NCI-H2227 (cell line): ENCODE measurements around the gene GFOD1.
A peak's percentile ranks its signal among the peaks of the same experiment; 100 is the strongest.
"Not testable (repeated sequence)": the region's sequence is repeated elsewhere in the genome, so short reads cannot be mapped to it uniquely, and the experiment has no call there.

Source experiments
- DNase-seq: peaks from one replicate; lab custom pipeline; 2025; ENCODE audit not compliant: unreplicated experiment; lab: John Stamatoyannopoulos, UW

Gene GFOD1

DNA sequence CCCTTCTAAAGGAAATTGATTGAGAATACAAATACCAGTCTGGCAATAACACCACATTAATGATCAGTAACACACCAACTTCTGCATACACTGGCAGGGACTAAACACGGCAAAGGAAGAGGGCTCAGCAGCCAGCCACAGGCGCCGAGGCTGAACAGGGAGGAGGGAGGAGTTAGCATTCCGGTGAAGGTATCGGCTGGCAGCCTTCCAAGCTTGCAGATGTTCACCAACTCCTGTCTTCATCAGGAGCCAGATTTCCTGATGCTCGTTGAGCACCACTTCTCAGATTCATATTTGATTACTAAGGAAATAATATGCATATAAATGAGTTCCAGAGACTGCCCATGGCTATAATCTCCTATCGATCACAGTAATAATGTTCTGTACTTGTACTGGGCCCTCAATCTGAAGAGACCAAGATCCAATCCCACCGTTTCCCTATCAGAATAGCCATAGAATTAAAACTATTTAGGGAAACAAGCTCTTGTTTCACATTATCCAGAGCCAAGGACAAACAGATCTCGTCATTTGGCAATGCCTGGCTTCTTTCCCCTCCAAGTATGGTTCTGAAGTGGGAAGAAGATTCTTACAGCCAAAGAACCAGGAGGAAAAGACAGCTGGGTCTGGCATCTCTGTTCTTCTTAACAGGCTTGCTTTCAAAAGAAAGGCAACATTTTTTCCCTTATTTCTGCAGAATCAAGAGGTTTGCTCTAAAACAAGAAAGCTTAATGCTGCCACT, 42.2 kb downstream of the GFOD1 start:
- peak; percentile 81 for DNase-seq

DNA sequence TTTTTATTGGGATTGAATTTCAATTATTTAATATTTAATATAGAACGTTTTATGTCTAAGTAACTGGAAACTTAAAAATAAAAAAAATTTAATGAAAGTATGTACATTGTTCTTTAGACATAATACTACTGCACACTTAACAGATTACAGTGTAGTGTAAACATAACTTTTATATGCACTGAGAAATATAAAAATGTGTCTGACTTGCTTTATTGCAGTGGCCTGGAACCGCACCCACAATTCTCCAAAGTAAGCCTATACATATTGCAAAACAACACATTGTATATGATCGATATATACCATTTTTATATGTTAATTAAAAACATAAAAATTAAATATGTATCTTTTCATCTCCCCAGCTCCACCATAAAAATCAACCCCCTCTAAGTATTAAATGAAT, 42.8 kb downstream of the GFOD1 start:
- DNase-seq, result no peak

DNA sequence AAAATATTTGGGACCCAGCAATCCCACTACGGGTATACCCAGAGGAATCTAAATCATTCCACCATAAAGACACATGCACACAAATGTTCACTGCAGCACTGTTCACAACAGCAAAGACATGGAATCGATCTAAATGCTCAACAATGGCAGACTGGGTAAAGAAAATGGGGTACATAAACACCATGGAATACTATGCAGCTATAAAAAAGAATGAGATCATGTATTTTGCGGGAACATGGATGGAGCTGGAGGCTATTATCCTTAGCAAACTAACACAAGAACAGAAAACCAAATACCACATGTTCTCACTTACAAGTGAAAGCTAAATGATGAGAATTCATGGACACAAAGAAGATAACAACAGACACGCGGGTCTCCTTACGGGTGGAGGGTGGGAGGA, 43.4 kb downstream of the GFOD1 start:
- not testable (repeated sequence) for DNase-seq

DNA sequence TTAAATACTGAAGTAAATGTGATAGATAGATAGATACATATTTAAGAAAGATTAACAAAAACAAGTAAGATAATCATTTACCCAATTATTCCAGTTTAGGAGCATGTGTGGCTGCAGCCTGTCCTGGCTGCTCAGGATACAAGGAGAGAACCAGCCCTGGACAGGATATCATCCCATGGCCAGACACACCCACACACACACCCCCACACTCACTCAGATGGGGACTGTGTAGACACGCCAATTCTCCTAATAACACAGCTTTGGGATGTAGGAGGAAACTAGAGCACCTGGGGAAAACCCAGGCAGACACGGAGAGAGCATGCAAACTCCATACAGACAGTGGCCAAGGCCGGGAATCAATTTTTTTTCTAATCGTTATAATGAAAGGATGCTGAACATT, 45.6 kb downstream of the GFOD1 start:
- DNase-seq, result no peak

DNA sequence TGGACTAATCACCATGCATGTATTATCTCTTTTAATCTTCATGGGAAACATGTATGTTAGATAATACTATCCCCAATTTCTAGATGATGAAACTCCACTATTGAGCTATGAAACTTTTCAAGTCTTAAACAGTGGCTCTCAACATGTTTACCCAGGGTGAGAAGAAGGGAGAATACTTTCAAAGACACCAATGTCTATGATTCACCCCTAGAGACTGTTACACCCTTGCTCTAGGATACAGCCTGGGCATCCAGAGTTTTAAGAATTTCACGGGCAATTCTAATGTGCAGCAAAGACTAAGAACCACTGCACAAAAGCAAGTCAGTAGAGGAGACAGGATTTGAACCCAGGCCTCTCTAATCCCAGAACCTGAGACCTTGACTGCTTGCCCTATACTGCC, 47.8 kb downstream of the GFOD1 start:
- no peak for DNase-seq

DNA sequence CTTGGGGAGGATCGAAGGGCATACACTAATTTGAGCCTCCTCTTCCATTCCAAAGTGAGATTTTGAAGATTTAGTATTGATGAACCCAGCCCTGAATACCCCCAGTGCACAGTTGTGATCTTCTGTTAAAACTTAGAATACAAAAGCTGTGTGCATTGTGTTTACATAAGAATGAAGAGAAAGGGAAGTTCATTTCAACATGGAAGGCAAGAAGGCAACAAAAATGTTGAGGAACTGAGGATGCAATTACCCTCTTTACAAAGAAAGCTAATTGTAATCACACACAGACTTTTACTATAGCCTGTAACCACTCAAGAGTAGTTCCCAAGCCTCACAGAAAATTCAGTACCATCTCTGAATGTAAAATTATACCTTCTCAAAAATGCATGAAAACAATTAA, 49.3 kb downstream of the GFOD1 start:
- DNase-seq, result no peak

DNA sequence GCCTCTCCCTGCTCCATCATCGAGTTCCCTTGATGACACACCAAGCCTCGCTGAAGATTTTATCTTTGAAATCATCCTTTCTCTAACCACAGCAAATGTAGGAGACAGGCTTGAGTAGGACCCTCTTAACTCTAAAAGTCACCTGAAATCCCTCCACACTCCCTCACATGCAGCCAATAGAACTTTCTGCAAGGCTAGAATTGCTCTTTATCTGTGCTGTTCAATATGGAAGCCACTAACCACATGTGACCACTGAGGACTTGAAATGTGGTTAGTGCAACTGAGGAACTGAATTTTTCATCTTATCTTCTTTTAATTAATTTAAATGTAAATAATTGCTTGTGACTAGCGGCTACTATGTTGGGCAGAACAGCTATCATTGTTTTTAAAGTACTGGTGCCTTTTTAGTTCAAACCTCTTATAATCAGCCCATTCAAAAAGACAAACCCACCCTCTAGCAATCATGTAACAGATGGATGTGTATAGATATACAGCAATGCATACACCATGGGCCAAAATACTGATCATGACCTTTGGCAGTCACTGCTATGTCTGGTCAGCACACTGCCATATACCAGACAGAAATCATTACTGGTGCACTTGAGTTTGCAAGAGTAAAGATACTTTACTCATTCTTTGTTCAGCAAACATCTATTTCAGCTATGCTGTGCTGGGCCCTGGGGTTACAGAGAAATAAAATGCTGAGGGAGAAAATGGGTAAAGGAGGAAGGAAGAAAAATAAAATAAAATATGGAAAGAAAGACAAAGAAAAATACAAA, 50.0 kb downstream of the GFOD1 start:
- no peak for DNase-seq

DNA sequence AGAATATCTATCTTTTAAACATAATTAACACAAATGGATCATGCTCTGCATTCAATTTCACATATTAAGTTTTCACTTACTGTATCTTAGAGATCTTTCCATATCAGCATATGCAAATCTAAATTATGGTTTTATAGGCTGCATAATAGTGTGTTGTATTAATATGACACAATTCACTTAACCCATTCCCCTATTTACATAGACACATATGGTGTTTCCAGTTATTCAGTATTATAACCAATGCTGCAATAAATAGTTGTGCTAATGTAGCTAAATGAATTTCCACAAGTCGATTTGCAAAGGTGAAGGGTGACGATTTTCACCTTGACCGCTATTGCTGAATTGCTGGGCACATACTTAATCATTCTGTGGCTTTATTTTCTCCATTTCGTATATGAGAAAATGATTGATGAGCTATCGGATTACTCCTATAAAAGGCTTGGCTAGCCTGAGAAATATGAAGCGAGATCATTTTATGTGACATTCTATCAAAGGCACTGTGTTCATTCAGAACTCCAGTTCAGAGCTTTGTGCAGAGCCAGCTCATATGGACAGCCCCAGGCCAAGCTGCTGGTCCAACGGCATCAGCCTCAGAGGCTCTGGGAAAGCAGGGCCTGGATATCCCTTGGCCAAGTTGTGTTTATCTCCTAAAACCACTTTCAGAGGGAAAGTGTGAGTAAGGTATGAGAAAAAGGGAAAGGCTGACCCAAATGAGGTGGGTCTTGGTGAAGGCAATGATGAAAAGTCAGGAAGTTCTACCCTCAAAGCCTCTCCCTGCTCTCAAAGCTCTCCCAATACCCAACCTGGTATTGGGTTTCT, 50.8 kb downstream of the GFOD1 start:
- no peak for DNase-seq

DNA sequence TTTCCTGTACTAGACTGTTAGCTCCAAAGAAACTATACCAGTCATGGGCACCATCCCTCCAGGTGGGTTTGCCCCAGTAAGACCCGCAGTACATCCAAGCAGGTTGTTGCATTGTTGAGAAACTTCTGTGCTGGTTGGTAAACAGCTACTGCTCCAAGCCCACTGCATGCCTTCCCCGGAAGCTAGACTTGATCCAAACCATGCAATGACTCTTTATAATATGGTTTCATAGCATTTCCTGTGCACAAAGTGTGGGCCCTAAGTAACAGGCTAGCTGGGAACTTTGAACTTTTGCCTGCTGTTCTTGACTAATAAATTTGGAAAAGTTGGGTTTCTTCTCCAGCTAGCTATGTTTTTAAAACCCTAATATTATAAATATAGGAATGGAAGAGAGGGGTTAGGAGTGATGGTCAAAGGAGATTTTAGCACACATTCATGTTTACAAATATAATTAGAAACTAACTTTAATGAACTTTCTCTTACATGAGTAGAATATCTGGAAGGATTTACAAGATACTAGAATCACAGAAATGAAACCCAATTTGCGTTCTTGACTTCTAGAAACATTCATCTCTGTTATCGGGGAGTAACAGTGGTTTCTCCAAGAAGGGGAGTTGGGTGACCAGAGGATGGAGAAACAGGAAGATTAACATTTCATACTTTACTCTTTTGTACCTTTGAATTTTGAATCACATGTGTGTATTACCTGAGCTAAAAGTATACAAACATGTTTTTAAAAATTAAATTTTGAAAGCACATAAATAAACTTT, 51.7 kb downstream of the GFOD1 start:
- no peak for DNase-seq

DNA sequence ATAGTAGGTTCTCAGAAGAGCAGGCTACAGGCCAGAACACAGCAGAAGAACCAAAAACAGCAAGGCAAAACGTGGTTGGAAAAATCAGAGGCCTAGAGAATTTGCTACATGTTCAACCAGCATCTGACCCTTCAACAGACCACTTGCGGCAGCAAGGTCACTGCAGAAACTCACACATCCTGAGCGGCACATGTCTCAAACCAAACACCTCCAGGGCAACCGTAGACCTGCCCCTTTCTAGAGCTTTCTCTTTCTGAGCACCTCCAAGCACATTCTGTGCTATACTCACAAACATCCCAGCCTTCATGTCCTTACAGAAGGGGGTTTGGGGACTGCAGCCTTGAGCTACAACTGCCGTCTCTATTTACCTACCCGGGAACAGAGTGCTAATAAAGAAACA, 52.6 kb downstream of the GFOD1 start:
- no peak for DNase-seq

DNA sequence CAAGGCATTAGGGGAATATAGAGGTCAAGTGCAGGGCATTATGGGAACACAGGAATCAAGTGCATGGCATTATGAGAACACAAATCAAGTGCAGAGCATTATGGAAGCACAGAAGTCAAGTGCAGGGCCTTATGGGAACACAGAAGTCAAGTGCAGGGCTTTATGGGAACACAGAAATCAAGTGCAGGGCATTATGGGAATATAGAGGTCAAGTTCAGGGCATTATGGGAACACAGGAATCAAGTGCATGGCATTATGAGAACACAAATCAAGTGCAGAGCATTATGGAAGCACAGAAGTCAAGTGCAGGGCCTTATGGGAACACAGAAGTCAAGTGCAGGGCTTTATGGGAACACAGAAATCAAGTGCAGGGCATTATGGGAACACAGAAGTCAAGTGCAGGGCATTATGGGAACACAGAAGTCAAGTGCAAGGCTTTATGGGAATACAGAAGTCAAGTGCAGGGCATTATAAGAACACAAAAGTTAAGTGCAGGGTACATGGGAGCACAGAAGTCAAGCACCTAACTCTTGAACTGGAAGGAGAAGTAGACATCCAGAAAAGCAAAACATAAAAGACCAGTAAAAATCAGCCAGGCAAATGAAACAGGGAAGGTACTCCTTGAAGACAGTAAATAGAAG, 53.1 kb downstream of the GFOD1 start:
- DNase-seq, result not testable (repeated sequence)

DNA sequence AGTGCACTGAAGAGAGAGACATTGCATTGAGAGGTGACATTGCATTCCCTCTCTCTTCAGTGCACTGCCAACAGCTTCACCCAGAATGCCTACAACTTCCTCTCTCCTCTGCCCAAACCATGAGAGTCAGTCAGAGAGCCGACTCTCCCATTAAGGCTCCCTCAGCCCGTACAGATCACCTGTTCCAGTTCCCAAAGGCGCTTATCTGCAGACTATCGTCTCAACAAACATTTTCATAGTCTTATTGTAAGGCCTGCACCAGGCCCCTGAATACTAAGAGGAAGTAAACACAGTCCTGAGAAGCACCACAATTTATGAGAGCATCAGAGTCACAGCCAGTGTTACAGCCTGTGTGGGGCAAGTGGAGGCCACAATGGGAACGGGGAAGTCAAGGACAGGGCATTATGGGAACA, 53.7 kb downstream of the GFOD1 start:
- no peak for DNase-seq

DNA sequence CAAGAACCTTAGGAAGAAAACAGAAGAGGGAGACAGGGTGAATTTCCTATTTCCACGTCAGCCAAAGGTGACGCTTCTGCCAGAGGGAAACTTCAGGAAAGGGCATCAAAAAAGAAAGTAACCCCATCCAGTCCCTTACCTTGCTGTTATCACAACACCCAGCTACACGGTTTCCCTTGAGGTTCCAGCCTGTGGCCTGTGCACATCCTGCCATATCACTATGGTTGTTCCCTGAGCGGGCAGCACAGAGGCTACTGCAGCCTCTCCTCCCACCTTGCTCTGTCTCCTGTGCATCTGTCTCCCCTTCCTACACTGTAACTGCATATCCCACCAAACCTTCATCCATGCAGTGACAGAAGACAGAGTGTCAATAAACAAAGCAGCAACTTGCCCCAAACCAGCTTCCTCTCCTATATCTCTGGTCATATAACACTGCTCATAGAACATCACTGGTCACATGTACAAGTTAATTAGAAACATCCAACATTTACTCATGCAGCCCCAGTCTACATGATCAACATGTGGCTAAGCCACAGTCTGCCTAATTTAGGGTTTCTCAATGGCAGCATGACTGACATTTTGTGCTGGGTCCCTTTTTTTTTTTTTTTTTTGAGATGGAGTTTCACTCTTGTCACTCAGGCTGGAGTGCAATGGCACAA, 54.7 kb downstream of the GFOD1 start:
- DNase-seq, result no peak

DNA sequence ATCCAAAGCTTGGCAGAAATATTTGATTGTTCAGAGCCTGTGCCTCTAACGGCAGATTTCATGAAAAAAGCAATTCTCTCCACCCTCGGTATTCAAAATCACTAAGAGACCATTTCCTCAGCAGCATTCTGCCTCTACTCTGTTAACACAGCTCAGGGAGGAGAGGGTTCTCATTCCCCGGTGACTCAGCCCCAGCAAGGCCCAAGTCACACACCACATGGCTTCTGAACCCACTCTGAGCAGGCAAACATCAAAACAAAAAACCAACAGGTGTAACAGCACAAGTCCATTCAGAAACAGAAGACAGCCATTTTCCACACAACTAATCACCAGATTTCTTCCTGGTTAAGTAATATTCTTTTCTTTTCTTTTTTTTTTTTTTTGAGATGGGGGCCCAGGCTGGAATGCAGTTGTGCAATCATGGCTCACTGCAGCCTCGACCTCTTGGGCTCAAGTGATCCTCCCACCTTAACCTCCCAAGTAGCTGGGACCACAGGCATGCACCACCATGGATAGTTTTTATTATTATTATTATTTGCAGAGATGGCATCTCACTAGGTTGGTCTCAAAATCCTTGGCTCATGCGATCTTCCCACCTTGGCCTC, 55.4 kb downstream of the GFOD1 start:
- no peak for DNase-seq

DNA sequence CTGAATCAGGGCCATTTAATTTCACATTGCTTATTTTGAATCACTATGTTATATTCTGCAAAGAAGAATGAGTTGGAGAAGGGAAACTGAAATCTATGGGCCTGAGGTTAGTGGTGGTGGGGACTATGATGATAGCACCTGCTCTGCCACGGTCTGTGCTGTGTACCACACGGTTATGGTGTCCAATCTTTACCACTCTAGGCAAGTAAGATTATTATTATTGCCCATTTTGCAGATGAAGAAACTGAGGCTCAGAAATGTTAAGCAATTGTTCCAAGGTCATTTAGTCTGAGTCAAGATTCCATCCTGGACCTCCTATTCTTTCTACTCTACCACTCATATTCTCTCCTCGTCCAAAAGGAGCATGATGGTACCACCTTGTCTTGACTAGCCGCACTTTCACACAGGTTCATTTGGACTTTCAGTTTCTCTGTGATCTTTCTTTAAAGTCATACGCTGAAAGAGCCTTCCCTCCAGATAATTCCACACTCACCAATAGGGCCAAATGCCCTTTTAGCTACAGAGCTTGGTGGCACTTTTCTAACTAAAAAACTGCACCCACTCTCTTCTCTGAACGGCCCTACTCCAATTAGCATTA, 56.2 kb downstream of the GFOD1 start:
- no peak for DNase-seq

DNA sequence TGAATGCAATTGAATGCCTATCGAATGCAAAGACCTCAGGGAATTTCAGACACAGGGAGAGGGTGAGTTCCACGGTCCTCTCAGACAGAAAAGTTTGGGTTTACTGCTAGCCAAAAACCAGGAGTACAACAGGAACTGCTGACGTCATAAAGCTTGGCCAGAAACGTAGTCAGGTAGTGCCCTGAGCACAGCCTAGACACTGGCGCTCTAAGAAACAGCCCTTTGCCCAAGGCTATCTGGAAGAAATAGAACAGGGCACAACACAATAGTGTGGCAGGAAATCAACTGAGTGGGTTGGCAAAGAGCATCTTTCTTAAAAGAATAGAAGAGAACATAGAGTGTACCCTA, 58.0 kb downstream of the GFOD1 start:
- no peak for DNase-seq

DNA sequence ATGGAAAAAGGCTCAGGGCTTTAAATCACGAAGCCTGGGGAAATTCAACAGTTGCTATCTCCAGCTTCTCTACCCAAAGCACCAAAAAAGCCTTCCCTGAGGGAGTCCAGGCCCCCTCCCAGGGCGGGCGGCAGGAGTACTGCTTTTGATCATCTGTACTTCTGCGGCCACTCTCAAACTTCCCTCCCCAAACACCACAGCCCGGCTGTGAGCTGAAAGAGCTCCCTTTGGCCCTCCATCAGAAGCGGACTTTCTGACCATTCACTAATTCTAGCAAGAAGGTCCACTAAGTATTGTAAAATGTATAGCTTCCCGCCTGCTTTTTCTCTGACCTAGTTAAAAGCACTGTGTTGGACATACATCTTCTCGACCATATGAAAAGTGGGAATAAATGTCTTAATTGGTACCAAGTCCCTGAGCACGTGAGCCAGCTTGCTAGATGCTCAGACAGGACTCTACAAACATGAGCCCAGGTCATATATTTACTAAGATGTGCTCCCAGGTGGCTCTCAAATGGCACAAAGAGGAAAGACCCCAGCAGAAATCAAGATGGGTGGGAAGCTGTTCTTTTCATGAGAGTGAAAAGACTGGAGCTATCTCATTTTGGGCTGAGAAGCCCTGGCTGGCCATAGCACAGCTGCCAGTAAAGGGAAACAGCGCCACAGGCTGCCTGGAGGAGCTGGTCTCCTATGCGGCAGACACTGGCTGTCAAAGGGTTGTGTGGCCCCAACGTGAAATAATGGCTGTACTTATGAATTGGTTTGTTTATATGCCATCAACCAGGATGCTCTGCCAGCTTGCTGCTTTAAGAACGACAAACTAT, 58.6 kb downstream of the GFOD1 start:
- DNase-seq, result no peak

DNA sequence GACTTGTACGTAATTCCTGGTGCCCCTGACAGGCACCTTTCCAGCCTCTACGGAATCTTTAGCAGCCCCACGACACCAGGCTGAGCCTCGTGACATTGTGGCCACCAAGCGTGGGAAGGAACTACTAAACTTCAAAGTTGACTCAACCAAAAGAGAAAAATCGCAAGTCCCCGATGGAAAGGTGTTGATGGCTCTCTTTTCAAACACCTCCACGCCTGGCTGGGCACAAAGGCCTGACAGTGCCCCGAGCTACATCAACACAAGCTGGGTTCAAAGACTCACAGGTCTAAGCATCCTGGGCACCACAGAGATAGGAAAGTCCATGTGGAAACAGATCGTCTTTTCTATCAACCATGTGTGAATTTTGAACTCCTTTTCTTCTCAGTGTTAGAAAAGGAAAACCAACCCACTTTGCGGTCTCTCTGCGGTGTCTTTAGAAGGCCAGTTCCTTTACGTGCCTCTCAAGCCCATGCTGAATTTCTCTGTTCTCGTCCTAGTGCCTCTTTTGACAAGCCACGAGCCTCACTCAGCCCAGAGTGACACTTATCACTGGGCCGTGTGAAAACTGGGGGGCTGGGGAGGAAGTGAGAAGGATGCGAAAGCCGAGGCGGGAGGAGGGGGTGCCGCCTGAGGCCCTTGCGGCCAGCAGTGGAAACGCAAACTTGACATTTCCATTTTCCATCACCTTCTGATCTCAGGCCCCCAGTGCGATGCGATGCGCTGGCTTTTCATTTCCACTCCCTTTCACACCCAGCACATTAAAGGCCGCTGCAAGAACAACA, 59.4 kb downstream of the GFOD1 start:
- DNase-seq, result no peak
